Sigmoid colon (tissue), 7 donors: Measurements from ENCODE around the gene SYT9. TPM values are rescaled to one million over a fixed set of nuclear protein-coding genes. Genes with fewer than 3 reads are reported as not detected.

Source experiments
- DNase-seq: peaks from one replicate; pipeline ENCODE4 v3.0.0-alpha.2; 2019
- H3K27ac ChIP-seq, 4 donors: fragments of 200-600 bp; sonication (generic); one replicate each; pipeline ENCODE4 v1.5.1; 2016 to 2019; ENCODE audit warnings: mild to moderate bottlenecking in 1 of 4
- H3K27me3 ChIP-seq, 3 donors: fragments of 200-600 bp; sonication (generic); one replicate each; pipeline ENCODE4 v1.5.1; 2019; ENCODE audit warnings: mild to moderate bottlenecking in 1 of 3
- H3K36me3 ChIP-seq, 4 donors: fragments of 200-600 bp; sonication (generic); one replicate each; pipeline ENCODE4 v1.5.1; 2016 to 2019
- H3K4me1 ChIP-seq, 4 donors: fragments of 200-600 bp; sonication (generic); one replicate each; pipeline ENCODE4 v1.5.1; 2017 to 2019
- H3K4me3 ChIP-seq, 4 donors: fragments of 200-600 bp; sonication (generic); one replicate each; pipeline ENCODE4 v1.5.1; 2017 to 2019; ENCODE audit warnings: mild to moderate bottlenecking in 2 of 4, moderate library complexity in 1 of 4
- H3K9me3 ChIP-seq, 4 donors: fragments of 200-600 bp in 3 of 4; sonication (generic) in 3 of 4; one replicate each; pipeline versions ENCODE4 v1.5.1 to v1.6.1; 2013 to 2019
- CTCF ChIP-seq, 4 experiments: fragments of 450-650 bp in 3 of 4; fragments of 200-600 bp in 1 of 4; IDR thresholded peaks; one replicate each; pipeline ENCODE4 v1.5.1; 2016 to 2019; ENCODE audit warnings: antibody characterized with exemption in 4 of 4, mild to moderate bottlenecking in 3 of 4, moderate library complexity in 2 of 4
- EP300 ChIP-seq, 4 donors: sonication (generic); formaldehyde crosslinking; IDR thresholded peaks; one replicate each; pipeline ENCODE4 v1.6.1; 2017; ENCODE audit warnings: antibody characterized with exemption in 4 of 4
- POLR2A ChIP-seq, 2 donors: fragments of 450-650 bp; IDR thresholded peaks; one replicate each; pipeline ENCODE4 v1.6.1; 2016; ENCODE audit warnings: antibody characterized with exemption in 2 of 2, mild to moderate bottlenecking in 2 of 2, moderate library complexity in 2 of 2
- POLR2AphosphoS5 ChIP-seq, 4 donors: sonication (generic); formaldehyde crosslinking; IDR thresholded peaks; one replicate each; pipeline ENCODE4 v1.6.1; 2017; ENCODE audit warnings: antibody characterized with exemption in 4 of 4
- WGBS, 2 donors: extraction: QIAGEN DNeasy Blood & Tissue Kit; methylation state at CpG; one replicate each; pipeline ENCODE4 v1.1.7; 2013; 5-methylcytosine and 5-hydroxymethylcytosine counted together
- intact Hi-C: fragments of 100-400 bp; cut with DNase I; formaldehyde crosslinking; loops from one replicate; pipeline ENCODE4 v1.15.1; 2023
- polyA plus RNA-seq, 3 donors: library from polyadenylated mRNA; stranded (reverse); fragments of 200-250 nt; gene quantifications; one replicate each; pipeline ENCODE4 v1.2.3, GENCODE V29; 2013
- total RNA-seq, 4 donors: library from RNA; depleted of rRNA; stranded (reverse); fragments of >200 nt; gene quantifications; one replicate each; pipeline ENCODE4 v1.1.0, GENCODE V29; 2016
- donor health status: healthy with polysubstance abuse.
- donor health status: Bipolar disorder and iron deficiency.
- donor health status: healthy.

SYT9 gene
- total and polyA plus RNA-seq, 7 donors: 0.16 to 1.1 (median 0.28) TPM; not detected in 2

- Histone ChIP-seq H3K27me3 (no peaks in the 10 kb centered on the region), H3K9me3 (no peaks in the 10 kb centered on the region), H3K36me3 (no peaks in the 10 kb centered on the region), H3K27ac (no peak overlapping the region), H3K4me1 (peaks cover 0 to under 1% (median 0%) of the 10 kb centered on the region in 4 donors), H3K4me3 (no peak overlapping the region)
- TF ChIP-seq POLR2AphosphoS5 (IDR thresholded peaks at IDR 0.05) (no peak), EP300 (IDR thresholded peaks at IDR 0.05) (no peak), CTCF (IDR thresholded peaks at IDR 0.05) (no peak), POLR2A (IDR thresholded peaks at IDR 0.05) (no peak)
- intact Hi-C loops: no loop called here
- 25 to 45% methylated on average over 1 of the region's 1 CpG for WGBS, 2 donors
- DNase-seq: no peak
These were observed 5.5 kb upstream of the SYT9 start for GRCh38 chr11:7246179-7246578.

GRCh38 chr11:7250166-7250565 lies 1.5 kb upstream of the SYT9 start:
- Histone ChIP-seq H3K36me3 (no peaks in the 10 kb centered on the region), H3K4me1 (peaks cover 0 to 17% (median 14%) of the 10 kb centered on the region in 4 donors), H3K9me3 (no peaks in the 10 kb centered on the region), H3K4me3 (no peak overlapping the region), H3K27ac (no peak overlapping the region), H3K27me3 (peaks cover 0 to 27% (median 16%) of the 10 kb centered on the region in 3 donors)
- WGBS, 2 donors: 75 to 78% methylated on average over 3 of the region's 3 CpGs
- TF ChIP-seq POLR2A (IDR thresholded peaks at IDR 0.05) (no peak), POLR2AphosphoS5 (IDR thresholded peaks at IDR 0.05) (no peak), CTCF (IDR thresholded peaks at IDR 0.05) (no peak), EP300 (IDR thresholded peaks at IDR 0.05) (no peak)
- intact Hi-C loops: no loop called here
- no peak for DNase-seq

GRCh38 chr11:7251487-7251835 lies 243 bp upstream of the SYT9 start:
- DNase-seq: no peak
- no peak for TF ChIP-seq EP300 (IDR thresholded peaks at IDR 0.05)
- TF ChIP-seq POLR2AphosphoS5 (IDR thresholded peaks at IDR 0.05): no peak
- TF ChIP-seq POLR2A (IDR thresholded peaks at IDR 0.05): no peak
- no peak for TF ChIP-seq CTCF (IDR thresholded peaks at IDR 0.05)
- Histone ChIP-seq H3K27ac (no peak overlapping the region), H3K9me3 (no peaks in the 10 kb centered on the region), H3K4me1 (peaks cover 0 to 17% (median 14%) of the 10 kb centered on the region in 4 donors), H3K4me3 (peak overlapping the region; percentile 25 to 61 (median 48)), H3K27me3 (peaks cover 0 to 27% (median 16%) of the 10 kb centered on the region in 3 donors), H3K36me3 (no peaks in the 10 kb centered on the region)
- intact Hi-C loops: no loop called here
- WGBS, 2 donors: 5% methylated on average over 28 of the region's 28 CpGs

GRCh38 chr11:7252683-7253213 lies 1.0 kb downstream of the SYT9 start:
- Histone ChIP-seq H3K9me3 (no peaks in the 10 kb centered on the region), H3K4me1 (peaks cover 0 to 17% (median 14%) of the 10 kb centered on the region in 4 donors), H3K4me3 (peak overlapping the region; percentile 25 to 61 (median 48)), H3K27ac (no peak overlapping the region), H3K36me3 (no peaks in the 10 kb centered on the region), H3K27me3 (peaks cover 0 to 27% (median 16%) of the 10 kb centered on the region in 3 donors)
- 8 to 16% methylated on average over 33 of the region's 33 CpGs for WGBS, 2 donors
- no peak for TF ChIP-seq EP300 (IDR thresholded peaks at IDR 0.05)
- TF ChIP-seq POLR2AphosphoS5 (IDR thresholded peaks at IDR 0.05): no peak
- no peak for TF ChIP-seq POLR2A (IDR thresholded peaks at IDR 0.05)
- TF ChIP-seq CTCF (IDR thresholded peaks at IDR 0.05): no peak
- DNase-seq: no peak
- intact Hi-C loops: no loop called here

- H3K27ac ChIP-seq: no peak overlapping the region
- no peak overlapping the region for H3K4me3 ChIP-seq
- H3K36me3 ChIP-seq: no peaks in the 10 kb centered on the region
- H3K4me1 ChIP-seq: peaks cover 0 to 17% (median 14%) of the 10 kb centered on the region in 4 donors
- no peaks in the 10 kb centered on the region for H3K9me3 ChIP-seq
- no peak for TF ChIP-seq EP300 (IDR thresholded peaks at IDR 0.05)
- TF ChIP-seq POLR2A (IDR thresholded peaks at IDR 0.05): no peak
- TF ChIP-seq CTCF (IDR thresholded peaks at IDR 0.05): no peak
- no peak for TF ChIP-seq POLR2AphosphoS5 (IDR thresholded peaks at IDR 0.05)
- intact Hi-C loops: no loop called here
- no peak for DNase-seq
- H3K27me3 ChIP-seq: peaks cover 0 to 27% (median 16%) of the 10 kb centered on the region in 3 donors
- WGBS, 2 donors: 72 to 78% methylated on average over 6 of the region's 6 CpGs
These were observed 2.1 kb downstream of the SYT9 start for GRCh38 chr11:7253800-7254199.
